Kidney epithelial cell (primary cell): ENCODE data around the gene PLXNA2. TPM values are rescaled to one million over a fixed set of nuclear protein-coding genes. Genes with fewer than 3 reads are reported as not detected.

Experiments used
- DNase-seq: peaks from one replicate; pipeline ENCODE4 v3.0.0-alpha.2; 2010; ENCODE audit warnings: low read depth
- H3K27me3 ChIP-seq: 2 replicates; pipeline ENCODE4 v1.6.0; 2011; ENCODE audit warnings: low read length; ENCODE audit not compliant: control insufficient read depth, insufficient read depth
- H3K36me3 ChIP-seq: 2 replicates; pipeline ENCODE4 v1.5.1; 2011; ENCODE audit warnings: low read length; ENCODE audit not compliant: control insufficient read depth, insufficient read depth
- H3K4me3 ChIP-seq: 2 replicates; pipeline ENCODE4 v1.5.1; 2011; ENCODE audit warnings: low read depth, mild to moderate bottlenecking, control low read depth, low read length
- total RNA-seq: library from RNA; depleted of rRNA; stranded (reverse); fragments of >200 nt; gene quantifications from 2 replicates; pipeline ENCODE4 v1.2.3, GENCODE V29; 2015
- TF ChIP-seq, protein P1 (sequence below): IDR thresholded peaks from 2 replicates; pipeline ENCODE4 v1.5.1; 2011; ENCODE audit warnings: mild to moderate bottlenecking, moderate library complexity, low read length, control low read depth, inconsistent platforms; ENCODE audit not compliant: insufficient read depth, poor library complexity, severe bottlenecking

Gene PLXNA2
- total RNA-seq, 1 donor from 2014 or later, result 6.9 TPM

DNA sequence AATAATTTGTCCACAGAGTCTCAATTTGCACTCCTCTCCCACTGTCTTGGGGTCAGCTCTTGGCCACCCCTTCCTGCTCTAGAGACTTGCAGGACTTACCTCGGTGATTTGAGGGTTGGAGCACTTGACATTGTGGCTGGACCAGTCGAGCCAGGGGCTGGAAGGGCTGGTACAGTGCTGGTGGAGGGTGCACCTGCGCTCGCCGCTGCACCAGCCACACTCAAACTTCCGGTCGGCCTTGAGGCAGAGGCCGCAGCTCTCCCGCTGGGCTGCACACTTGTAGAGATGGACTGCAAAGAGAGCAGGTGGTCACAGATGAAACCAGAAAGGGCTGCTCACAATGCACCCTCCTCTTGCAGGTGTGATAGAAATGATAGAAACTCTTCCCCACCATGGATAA, 165.0 kb downstream of the PLXNA2 start:
- DNase-seq, result no peak
- no peaks in the 10 kb centered on the region for H3K27me3 ChIP-seq
- TF ChIP-seq, protein P1, sequence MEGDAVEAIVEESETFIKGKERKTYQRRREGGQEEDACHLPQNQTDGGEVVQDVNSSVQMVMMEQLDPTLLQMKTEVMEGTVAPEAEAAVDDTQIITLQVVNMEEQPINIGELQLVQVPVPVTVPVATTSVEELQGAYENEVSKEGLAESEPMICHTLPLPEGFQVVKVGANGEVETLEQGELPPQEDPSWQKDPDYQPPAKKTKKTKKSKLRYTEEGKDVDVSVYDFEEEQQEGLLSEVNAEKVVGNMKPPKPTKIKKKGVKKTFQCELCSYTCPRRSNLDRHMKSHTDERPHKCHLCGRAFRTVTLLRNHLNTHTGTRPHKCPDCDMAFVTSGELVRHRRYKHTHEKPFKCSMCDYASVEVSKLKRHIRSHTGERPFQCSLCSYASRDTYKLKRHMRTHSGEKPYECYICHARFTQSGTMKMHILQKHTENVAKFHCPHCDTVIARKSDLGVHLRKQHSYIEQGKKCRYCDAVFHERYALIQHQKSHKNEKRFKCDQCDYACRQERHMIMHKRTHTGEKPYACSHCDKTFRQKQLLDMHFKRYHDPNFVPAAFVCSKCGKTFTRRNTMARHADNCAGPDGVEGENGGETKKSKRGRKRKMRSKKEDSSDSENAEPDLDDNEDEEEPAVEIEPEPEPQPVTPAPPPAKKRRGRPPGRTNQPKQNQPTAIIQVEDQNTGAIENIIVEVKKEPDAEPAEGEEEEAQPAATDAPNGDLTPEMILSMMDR, result no peak
- no peaks in the 10 kb centered on the region for H3K36me3 ChIP-seq
- H3K4me3 ChIP-seq, result no peak overlapping the region

DNA sequence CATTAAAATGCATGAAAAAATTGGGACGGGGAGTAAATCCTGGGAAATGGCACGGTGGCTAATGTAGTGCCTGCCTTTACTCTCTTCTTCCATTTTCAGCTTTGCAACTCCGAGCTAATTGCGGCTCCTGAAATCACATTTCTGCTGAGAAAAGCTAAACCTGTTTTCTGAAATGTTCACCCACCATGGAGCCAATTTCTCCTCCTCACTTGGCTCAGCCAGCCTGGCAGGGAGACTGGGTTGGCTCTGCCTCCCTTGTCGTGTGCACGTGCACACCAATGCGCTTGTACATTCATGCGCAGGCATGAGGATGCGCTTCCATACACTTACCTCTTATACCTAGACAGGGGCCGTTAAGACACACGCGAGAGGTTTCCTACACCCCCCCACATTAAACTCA, 165.4 kb downstream of the PLXNA2 start:
- Histone ChIP-seq H3K4me3 (no peak overlapping the region), H3K27me3 (no peaks in the 10 kb centered on the region), H3K36me3 (no peaks in the 10 kb centered on the region)
- no peak for DNase-seq
- TF ChIP-seq, protein P1, result no peak

DNA sequence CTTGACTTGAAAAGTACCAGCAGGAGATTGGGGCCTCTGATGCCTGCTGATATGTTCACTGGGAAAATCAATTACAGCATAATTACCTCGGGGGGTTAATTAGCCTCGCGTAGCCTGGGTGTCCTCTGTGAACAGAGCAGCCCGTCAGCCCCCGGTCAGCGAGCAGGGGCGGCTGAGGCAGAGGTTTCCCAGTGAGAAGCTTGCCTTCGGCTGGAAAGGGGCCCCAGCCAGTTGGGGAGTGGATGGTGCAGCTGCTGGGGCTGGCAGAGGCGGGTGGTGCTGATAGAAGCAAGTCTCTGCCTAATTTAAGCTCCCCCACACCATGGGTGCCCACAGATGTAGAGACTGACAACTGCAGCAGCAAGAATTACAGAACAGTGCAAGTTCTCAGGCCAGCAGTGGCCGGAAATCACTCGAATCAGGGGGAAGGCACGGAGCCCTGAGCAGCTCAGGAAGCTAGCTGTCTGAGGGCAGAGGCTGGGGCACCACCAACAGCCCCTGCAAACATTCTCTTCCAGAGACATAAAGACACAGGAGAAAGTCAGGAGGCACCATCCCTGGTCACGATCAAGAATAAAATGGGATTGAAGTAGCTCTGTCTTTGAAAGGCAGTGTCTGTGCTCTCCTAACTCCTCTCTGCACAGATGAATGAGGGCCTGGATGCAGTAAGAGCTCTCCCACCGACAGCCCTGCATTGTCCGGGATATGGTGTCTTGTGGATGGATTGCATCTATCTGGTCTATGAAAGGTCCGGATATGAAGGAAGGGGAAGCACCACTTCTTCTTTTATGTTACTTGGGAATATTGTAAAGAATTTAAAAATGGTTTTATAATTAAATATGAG, 166.7 kb downstream of the PLXNA2 start:
- DNase-seq, result no peak
- H3K4me3 ChIP-seq, result no peak overlapping the region
- TF ChIP-seq, protein P1, result no peak
- no peaks in the 10 kb centered on the region for H3K36me3 ChIP-seq
- no peaks in the 10 kb centered on the region for H3K27me3 ChIP-seq

DNA sequence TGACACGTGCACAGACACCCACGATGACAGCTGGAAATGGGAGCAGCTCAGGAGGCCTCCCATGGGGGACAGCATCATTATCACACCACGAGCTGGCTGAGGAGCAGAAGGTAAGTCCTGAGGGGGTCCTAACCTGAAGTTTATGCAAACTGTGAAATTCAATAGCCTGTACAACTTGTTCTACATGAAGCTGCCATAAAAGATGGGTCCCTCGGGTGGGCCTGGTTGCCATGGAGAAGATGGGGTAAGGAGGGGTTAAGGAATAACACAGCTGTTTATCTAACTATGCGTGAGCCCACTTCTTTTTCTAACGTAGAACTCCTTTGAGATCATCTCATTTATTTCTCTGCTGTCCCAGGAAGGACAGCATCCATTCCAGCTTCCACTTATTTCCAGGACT, 169.8 kb downstream of the PLXNA2 start:
- H3K27me3 ChIP-seq, result no peaks in the 10 kb centered on the region
- no peak for DNase-seq
- no peak overlapping the region for H3K4me3 ChIP-seq
- H3K36me3 ChIP-seq, result no peaks in the 10 kb centered on the region
- TF ChIP-seq, protein P1, result no peak

DNA sequence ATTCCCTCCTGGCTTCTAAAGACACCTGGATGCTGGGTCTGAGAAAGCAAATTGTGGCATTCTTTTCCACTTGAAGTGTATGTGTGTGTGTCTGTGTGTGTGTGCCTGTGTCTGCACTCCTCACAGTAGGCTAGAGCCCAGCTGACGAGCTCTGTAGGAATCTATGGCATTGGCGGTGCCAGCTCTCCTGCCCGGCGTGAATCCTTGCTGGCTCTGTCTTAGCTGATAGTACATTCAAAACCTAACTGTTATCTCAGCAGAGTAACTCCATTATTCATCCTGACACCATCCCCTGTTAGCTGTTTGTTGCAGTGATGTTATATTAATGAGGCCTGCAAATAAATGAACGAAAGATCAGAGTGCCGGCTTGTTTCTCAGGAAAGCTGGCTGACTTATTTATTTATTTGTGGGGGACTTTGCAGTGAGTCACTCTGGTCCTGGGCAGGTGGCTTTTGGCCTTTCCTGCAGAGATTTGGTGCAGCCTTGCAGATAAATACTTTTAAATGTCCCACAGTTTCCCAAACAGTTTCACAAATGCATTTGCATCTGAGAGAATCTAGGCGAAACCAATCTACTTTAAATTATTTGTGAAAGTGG, 172.7 kb downstream of the PLXNA2 start:
- DNase-seq, result no peak
- no peaks in the 10 kb centered on the region for H3K27me3 ChIP-seq
- no peak overlapping the region for H3K4me3 ChIP-seq
- H3K36me3 ChIP-seq, result no peaks in the 10 kb centered on the region
- TF ChIP-seq, protein P1, result no peak
